Astrocyte of the cerebellum (primary cell): ENCODE measurements around the gene ACOT4.
"Not testable (repeated sequence)": the region's sequence is repeated elsewhere in the genome, so short reads cannot be mapped to it uniquely, and the experiment has no call there.

Experiments used
- DNase-seq: peaks from one replicate; pipeline ENCODE4 v3.0.0-alpha.2; 2011; ENCODE audit warnings: low read depth
- H3K4me3 ChIP-seq: 2 replicates; pipeline ENCODE4 v1.5.1; 2011; ENCODE audit warnings: mild to moderate bottlenecking, low read depth, low read length, moderate library complexity
- CTCF ChIP-seq: IDR thresholded peaks from 2 replicates; pipeline ENCODE4 v1.5.1; 2012; ENCODE audit warnings: low read length, low read depth, moderate library complexity, mild to moderate bottlenecking; ENCODE audit errors: missing control alignments
- in situ Hi-C: cut with HindIII; loops from 2 replicates; pipeline ENCODE4 v1.10.0; 2017; ENCODE audit warnings: low sequenced_read_pairs

The ACOT4 gene

GRCh38 chr14:73588695-73589094 is 3.0 kb upstream of the ACOT4 start:
- H3K4me3 ChIP-seq, result no peak overlapping the region
- no peak for DNase-seq
- in situ Hi-C loops, result no loop called here
- no peak for TF ChIP-seq CTCF

GRCh38 chr14:73589116-73589515 is 2.6 kb upstream of the ACOT4 start:
- no peak for TF ChIP-seq CTCF
- H3K4me3 ChIP-seq, result no peak overlapping the region
- in situ Hi-C loops, result no loop called here
- no peak for DNase-seq

GRCh38 chr14:73590673-73591004 is 1.0 kb upstream of the ACOT4 start:
- H3K4me3 ChIP-seq, in situ Hi-C loops, DNase-seq: not testable (repeated sequence)

GRCh38 chr14:73594491-73594890 is 2.8 kb downstream of the ACOT4 start:
- H3K4me3 ChIP-seq, result no peak overlapping the region
- in situ Hi-C loops, result no loop called here
- no peak for DNase-seq
- no peak for TF ChIP-seq CTCF

- H3K4me3 ChIP-seq, result no peak overlapping the region
- no peak for DNase-seq
- TF ChIP-seq CTCF, result no peak
- in situ Hi-C loops, result no loop called here
Measured at GRCh38 chr14:73599499-73599898, 7.8 kb downstream of the ACOT4 start.

GRCh38 chr14:73602994-73603393 is 11.3 kb downstream of the ACOT4 start:
- no peak overlapping the region for H3K4me3 ChIP-seq
- in situ Hi-C loops, result no loop called here
- no peak for DNase-seq
- no peak for TF ChIP-seq CTCF

GRCh38 chr14:73606271-73606670 is 14.6 kb downstream of the ACOT4 start:
- H3K4me3 ChIP-seq, result no peak overlapping the region
- TF ChIP-seq CTCF, result no peak
- DNase-seq, result no peak
- in situ Hi-C loops, result no loop called here
